22Rv1 (cell line): Measurements from ENCODE around the gene CDX1.

Source experiments
- ZFX ChIP-seq: fragments of 450-650 bp; IDR thresholded peaks from 2 replicates; pipeline ENCODE4 v1.6.1; 2017; ENCODE audit warnings: antibody characterized with exemption, borderline replicate concordance
- TF ChIP-seq, protein P1 (sequence below): fragments of 450-650 bp; IDR thresholded peaks from 2 replicates; pipeline ENCODE4 v1.5.1; 2017; ENCODE audit warnings: mild to moderate bottlenecking

- TF ChIP-seq, protein P1, sequence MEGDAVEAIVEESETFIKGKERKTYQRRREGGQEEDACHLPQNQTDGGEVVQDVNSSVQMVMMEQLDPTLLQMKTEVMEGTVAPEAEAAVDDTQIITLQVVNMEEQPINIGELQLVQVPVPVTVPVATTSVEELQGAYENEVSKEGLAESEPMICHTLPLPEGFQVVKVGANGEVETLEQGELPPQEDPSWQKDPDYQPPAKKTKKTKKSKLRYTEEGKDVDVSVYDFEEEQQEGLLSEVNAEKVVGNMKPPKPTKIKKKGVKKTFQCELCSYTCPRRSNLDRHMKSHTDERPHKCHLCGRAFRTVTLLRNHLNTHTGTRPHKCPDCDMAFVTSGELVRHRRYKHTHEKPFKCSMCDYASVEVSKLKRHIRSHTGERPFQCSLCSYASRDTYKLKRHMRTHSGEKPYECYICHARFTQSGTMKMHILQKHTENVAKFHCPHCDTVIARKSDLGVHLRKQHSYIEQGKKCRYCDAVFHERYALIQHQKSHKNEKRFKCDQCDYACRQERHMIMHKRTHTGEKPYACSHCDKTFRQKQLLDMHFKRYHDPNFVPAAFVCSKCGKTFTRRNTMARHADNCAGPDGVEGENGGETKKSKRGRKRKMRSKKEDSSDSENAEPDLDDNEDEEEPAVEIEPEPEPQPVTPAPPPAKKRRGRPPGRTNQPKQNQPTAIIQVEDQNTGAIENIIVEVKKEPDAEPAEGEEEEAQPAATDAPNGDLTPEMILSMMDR: no peak
- no peak for TF ChIP-seq ZFX
Observed at GRCh38 chr5:150189728-150190502, 23.3 kb downstream of the CDX1 start, which contains the start of gene SLC6A7.
